ENCODE results near the gene SFI1. TPM values are rescaled to one million over a fixed set of nuclear protein-coding genes. Genes with fewer than 3 reads are reported as not detected.

Gene SFI1
- total and polyA plus RNA-seq, 5 donors from 2014 or later = 18.6 to 300 (median 33.3) TPM

GRCh38 chr22:31637891-31638618 lies 141.7 kb downstream of the SFI1 start:
- H3K4me3 Mint-ChIP-seq = no peak overlapping the region
- Histone ChIP-seq H3K4me1 (ENCODE audit: control insufficient read depth, insufficient read depth, low read length, poor library complexity, severe bottlenecking) (peaks cover 5% of the 10 kb centered on the region), H3K27me3 (ENCODE audit: control insufficient read depth, insufficient read depth, low read length) (no peaks in the 10 kb centered on the region), H3K27ac (ENCODE audit: insufficient read depth, low read length, poor library complexity, severe bottlenecking) (no peak overlapping the region), H3K4me3 (ENCODE audit: low read depth, low read length) (no peak overlapping the region), H3K36me3 (ENCODE audit: control insufficient read depth, insufficient read depth, low read length) (no peaks in the 10 kb centered on the region), H3K9me3 (ENCODE audit: control insufficient read depth in 2 of 2, low read length in 2 of 2) (no peaks in the 10 kb centered on the region)
- peak overlapping the region in 2 of 3 donors; percentile 80 to 83 for H3K27ac Mint-ChIP-seq
- H3K36me3 Mint-ChIP-seq = peaks cover 7% of the 10 kb centered on the region
- peaks cover 8 to 34% (median 16%) of the 10 kb centered on the region in 4 donors for H3K4me1 Mint-ChIP-seq
- no peaks in the 10 kb centered on the region for H3K27me3 Mint-ChIP-seq
- H3K9me3 Mint-ChIP-seq = no peaks in the 10 kb centered on the region
- DNase-seq = no peak
- ATAC-seq (ENCODE audit: low read depth in 2 of 2) = peak in 1 of 2 donors; percentile 25

- peaks cover 7 to 35% (median 14%) of the 10 kb centered on the region in 4 donors for H3K4me1 Mint-ChIP-seq
- Histone ChIP-seq H3K4me1 (ENCODE audit: control insufficient read depth, insufficient read depth, low read length, poor library complexity, severe bottlenecking) (peaks cover 5% of the 10 kb centered on the region), H3K27ac (ENCODE audit: insufficient read depth, low read length, poor library complexity, severe bottlenecking) (no peak overlapping the region)
These were observed 143.2 kb downstream of the SFI1 start for GRCh38 chr22:31639436-31640039.

GRCh38 chr22:31646186-31647019 lies 150.1 kb downstream of the SFI1 start:
- no peaks in the 10 kb centered on the region for H3K4me1 ChIP-seq (ENCODE audit: control insufficient read depth, insufficient read depth, low read length, poor library complexity, severe bottlenecking)
- H3K9me3 Mint-ChIP-seq = no peaks in the 10 kb centered on the region
- H3K27me3 ChIP-seq (ENCODE audit: control insufficient read depth, insufficient read depth, low read length) = no peaks in the 10 kb centered on the region
- H3K36me3 ChIP-seq (ENCODE audit: control insufficient read depth, insufficient read depth, low read length) = peaks cover 43% of the 10 kb centered on the region
- DNase-seq (no peak), ATAC-seq (ENCODE audit: low read depth in 2 of 2) (peak; percentile 28 to 57)
- H3K4me3 Mint-ChIP-seq = no peak overlapping the region
- H3K27me3 Mint-ChIP-seq = no peaks in the 10 kb centered on the region
- H3K4me1 Mint-ChIP-seq = peaks cover 0 to 17% (median 12%) of the 10 kb centered on the region in 4 donors
- H3K27ac ChIP-seq (ENCODE audit: insufficient read depth, low read length, poor library complexity, severe bottlenecking) = no peak overlapping the region
- H3K4me3 ChIP-seq (ENCODE audit: low read depth, low read length) = no peak overlapping the region
- H3K27ac Mint-ChIP-seq = peak overlapping the region in 1 of 3 donors; percentile 69
- H3K36me3 Mint-ChIP-seq = peaks cover 13% of the 10 kb centered on the region
- no peaks in the 10 kb centered on the region for H3K9me3 ChIP-seq (ENCODE audit: control insufficient read depth in 2 of 2, low read length in 2 of 2)

More at GRCh38 chr22:31639436-31640039, 143.2 kb downstream of the SFI1 start:
- Mint-ChIP-seq H3K36me3 (peaks cover 9% of the 10 kb centered on the region), H3K4me3 (peak overlapping the region in 1 of 4 donors; percentile 51), H3K27me3 (no peaks in the 10 kb centered on the region), H3K27ac (peak overlapping the region in 2 of 3 donors; percentile 65 to 81), H3K9me3 (no peaks in the 10 kb centered on the region)
- H3K27me3 ChIP-seq (ENCODE audit: control insufficient read depth, insufficient read depth, low read length) = no peaks in the 10 kb centered on the region
- ATAC-seq (ENCODE audit: low read depth in 2 of 2) = peak in 1 of 2 donors; percentile 11
- no peak overlapping the region for H3K4me3 ChIP-seq (ENCODE audit: low read depth, low read length)
- DNase-seq = no peak
- peaks cover 2% of the 10 kb centered on the region for H3K36me3 ChIP-seq (ENCODE audit: control insufficient read depth, insufficient read depth, low read length)
- H3K9me3 ChIP-seq (ENCODE audit: control insufficient read depth in 2 of 2, low read length in 2 of 2) = no peaks in the 10 kb centered on the region

DNA sequence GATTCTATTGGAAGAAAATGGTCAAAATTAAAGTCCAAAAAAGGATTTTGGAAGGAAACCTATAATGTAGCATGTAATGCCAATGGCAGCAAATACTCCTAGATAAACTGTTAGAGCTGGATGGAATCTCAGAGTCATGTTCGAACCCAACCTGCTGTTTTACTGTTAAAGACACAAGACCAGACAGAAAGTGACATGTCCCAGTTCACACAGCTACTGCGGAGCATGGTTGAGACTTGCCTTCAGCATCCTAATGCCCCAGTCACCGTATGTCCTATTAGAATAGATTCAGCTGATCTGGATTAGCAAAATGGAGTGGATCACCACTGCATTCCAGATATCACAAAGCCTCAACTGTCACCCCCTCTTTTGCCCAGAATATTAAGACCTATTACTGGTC lies 150.7 kb downstream of the SFI1 start:
- H3K4me3 ChIP-seq (ENCODE audit: low read depth, low read length) = no peak overlapping the region
- Mint-ChIP-seq H3K27me3 (no peaks in the 10 kb centered on the region), H3K27ac (no peak overlapping the region), H3K4me1 (peaks cover 0 to 20% (median 16%) of the 10 kb centered on the region in 4 donors), H3K9me3 (no peaks in the 10 kb centered on the region), H3K4me3 (no peak overlapping the region), H3K36me3 (peaks cover 13% of the 10 kb centered on the region)
- H3K27me3 ChIP-seq (ENCODE audit: control insufficient read depth, insufficient read depth, low read length) = no peaks in the 10 kb centered on the region
- H3K9me3 ChIP-seq (ENCODE audit: control insufficient read depth in 2 of 2, low read length in 2 of 2) = no peaks in the 10 kb centered on the region
- H3K27ac ChIP-seq (ENCODE audit: insufficient read depth, low read length, poor library complexity, severe bottlenecking) = no peak overlapping the region
- no peak for DNase-seq
- ATAC-seq (ENCODE audit: low read depth in 2 of 2) = no peak
- peaks cover 43% of the 10 kb centered on the region for H3K36me3 ChIP-seq (ENCODE audit: control insufficient read depth, insufficient read depth, low read length)
- no peaks in the 10 kb centered on the region for H3K4me1 ChIP-seq (ENCODE audit: control insufficient read depth, insufficient read depth, low read length, poor library complexity, severe bottlenecking)

GRCh38 chr22:31647523-31648320 lies 151.4 kb downstream of the SFI1 start:
- Histone ChIP-seq H3K27ac (ENCODE audit: insufficient read depth, low read length, poor library complexity, severe bottlenecking) (no peak overlapping the region), H3K4me1 (ENCODE audit: control insufficient read depth, insufficient read depth, low read length, poor library complexity, severe bottlenecking) (no peaks in the 10 kb centered on the region), H3K36me3 (ENCODE audit: control insufficient read depth, insufficient read depth, low read length) (peaks cover 43% of the 10 kb centered on the region), H3K4me3 (ENCODE audit: low read depth, low read length) (no peak overlapping the region), H3K9me3 (ENCODE audit: control insufficient read depth in 2 of 2, low read length in 2 of 2) (no peaks in the 10 kb centered on the region), H3K27me3 (ENCODE audit: control insufficient read depth, insufficient read depth, low read length) (no peaks in the 10 kb centered on the region)
- Mint-ChIP-seq H3K4me3 (no peak overlapping the region), H3K27ac (no peak overlapping the region), H3K9me3 (no peaks in the 10 kb centered on the region), H3K4me1 (peaks cover 0 to 23% (median 16%) of the 10 kb centered on the region in 4 donors), H3K36me3 (peaks cover 13% of the 10 kb centered on the region), H3K27me3 (no peaks in the 10 kb centered on the region)
- no peak for ATAC-seq (ENCODE audit: low read depth in 2 of 2)
- no peak for DNase-seq

DNA sequence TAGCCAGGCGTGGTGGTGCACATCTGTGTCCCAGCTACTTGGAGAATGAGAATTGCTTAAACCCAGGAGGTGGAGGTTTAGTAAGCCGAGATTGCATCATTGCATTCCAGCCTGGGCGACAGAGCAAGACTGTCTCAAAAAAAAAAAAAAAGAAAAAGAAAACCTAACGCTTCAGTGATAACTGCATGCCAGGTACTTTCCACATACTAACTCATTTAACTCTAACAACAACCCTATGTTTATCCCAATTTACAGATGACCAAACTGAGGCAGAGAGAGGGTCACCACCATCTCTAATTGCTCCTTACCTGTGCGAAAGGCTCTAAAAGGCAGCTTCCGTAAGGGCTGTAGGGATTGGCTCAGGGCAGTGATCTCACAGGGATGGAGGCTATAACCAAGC lies 154.1 kb downstream of the SFI1 start:
- Histone ChIP-seq H3K27ac (ENCODE audit: insufficient read depth, low read length, poor library complexity, severe bottlenecking) (no peak overlapping the region), H3K4me3 (ENCODE audit: low read depth, low read length) (no peak overlapping the region), H3K36me3 (ENCODE audit: control insufficient read depth, insufficient read depth, low read length) (peaks cover 36% of the 10 kb centered on the region), H3K27me3 (ENCODE audit: control insufficient read depth, insufficient read depth, low read length) (no peaks in the 10 kb centered on the region), H3K9me3 (ENCODE audit: control insufficient read depth in 2 of 2, low read length in 2 of 2) (no peaks in the 10 kb centered on the region), H3K4me1 (ENCODE audit: control insufficient read depth, insufficient read depth, low read length, poor library complexity, severe bottlenecking) (no peaks in the 10 kb centered on the region)
- DNase-seq (no peak), ATAC-seq (ENCODE audit: low read depth in 2 of 2) (no peak)
- H3K36me3 Mint-ChIP-seq = peaks cover 16% of the 10 kb centered on the region
- H3K4me1 Mint-ChIP-seq = peaks cover 13 to 35% (median 28%) of the 10 kb centered on the region in 4 donors
- H3K27ac Mint-ChIP-seq = no peak overlapping the region
- H3K9me3 Mint-ChIP-seq = no peaks in the 10 kb centered on the region
- H3K4me3 Mint-ChIP-seq = no peak overlapping the region
- H3K27me3 Mint-ChIP-seq = no peaks in the 10 kb centered on the region

- Mint-ChIP-seq H3K4me1 (peaks cover 13 to 36% (median 26%) of the 10 kb centered on the region in 4 donors), H3K27me3 (no peaks in the 10 kb centered on the region), H3K9me3 (no peaks in the 10 kb centered on the region), H3K27ac (no peak overlapping the region), H3K4me3 (no peak overlapping the region), H3K36me3 (peaks cover 16% of the 10 kb centered on the region)
- no peak for DNase-seq
- no peaks in the 10 kb centered on the region for H3K9me3 ChIP-seq (ENCODE audit: control insufficient read depth in 2 of 2, low read length in 2 of 2)
- no peak for ATAC-seq (ENCODE audit: low read depth in 2 of 2)
- H3K27ac ChIP-seq (ENCODE audit: insufficient read depth, low read length, poor library complexity, severe bottlenecking) = no peak overlapping the region
- no peak overlapping the region for H3K4me3 ChIP-seq (ENCODE audit: low read depth, low read length)
- H3K27me3 ChIP-seq (ENCODE audit: control insufficient read depth, insufficient read depth, low read length) = no peaks in the 10 kb centered on the region
- no peaks in the 10 kb centered on the region for H3K4me1 ChIP-seq (ENCODE audit: control insufficient read depth, insufficient read depth, low read length, poor library complexity, severe bottlenecking)
- peaks cover 31% of the 10 kb centered on the region for H3K36me3 ChIP-seq (ENCODE audit: control insufficient read depth, insufficient read depth, low read length)
These were observed 155.3 kb downstream of the SFI1 start for GRCh38 chr22:31651664-31652063.

All from CD4-positive, CD25-positive, alpha-beta regulatory T cell (primary cell).